ENCODE data around the gene PLCB2.

PLCB2 gene

DNA sequence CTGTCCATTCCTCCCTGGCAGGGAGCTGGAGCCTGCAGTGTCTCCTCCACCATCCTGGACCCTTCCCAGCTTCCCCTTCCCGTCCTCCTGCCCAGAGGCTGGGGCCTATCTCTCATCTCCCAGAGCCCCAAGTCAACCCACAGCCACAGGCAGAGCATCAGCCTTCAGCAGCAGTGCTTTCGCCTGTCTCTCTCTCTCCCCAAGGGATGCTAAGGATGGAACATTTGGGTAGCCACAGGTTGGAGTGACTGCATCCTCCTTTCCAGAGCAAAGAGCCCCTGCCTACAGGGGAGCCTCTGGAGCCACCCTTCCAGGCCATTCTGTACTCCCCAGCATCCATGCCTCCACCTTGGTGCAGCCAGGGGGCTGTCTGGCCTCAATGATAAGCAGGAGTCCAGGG lies 4.2 kb downstream of the PLCB2 start:
- DNase-seq: no peak

- no peak for DNase-seq
These were observed 4.8 kb downstream of the PLCB2 start for GRCh38 chr15:40302981-40303380.

DNA sequence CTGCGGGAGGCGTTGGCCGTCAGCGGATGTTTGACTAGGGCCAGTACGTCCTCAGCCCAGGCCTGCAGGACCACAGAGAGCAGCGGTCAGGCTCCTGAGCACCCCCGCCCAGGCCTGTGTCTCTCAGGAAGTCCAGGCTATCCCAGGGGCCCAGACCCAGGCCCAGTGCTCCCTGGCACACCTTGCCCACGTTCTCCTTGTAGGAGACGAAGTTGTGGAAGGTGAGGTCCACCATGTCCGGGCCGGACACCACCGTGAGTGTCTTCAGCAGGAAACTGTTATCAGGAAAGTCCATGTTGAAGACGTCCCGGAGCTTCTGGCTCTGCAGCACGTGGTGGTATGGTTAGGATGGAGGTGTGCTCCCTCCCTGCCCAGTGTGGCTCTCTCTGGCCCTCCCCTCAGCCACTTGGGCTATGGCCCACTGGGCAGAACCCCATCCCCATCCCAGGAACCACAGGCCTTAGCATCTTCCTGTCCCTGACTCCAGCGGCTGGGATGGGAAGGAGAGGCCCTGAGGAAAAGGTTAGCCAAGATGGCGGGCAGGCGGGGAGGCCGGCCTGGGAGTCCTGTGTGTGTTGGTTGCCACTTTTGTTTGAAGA lies 5.3 kb downstream of the PLCB2 start:
- no peak for DNase-seq

- DNase-seq: no peak
These were observed 6.1 kb downstream of the PLCB2 start for GRCh38 chr15:40301467-40302179.

- no peak for DNase-seq
These were observed 7.0 kb downstream of the PLCB2 start for GRCh38 chr15:40300771-40301170.

DNA sequence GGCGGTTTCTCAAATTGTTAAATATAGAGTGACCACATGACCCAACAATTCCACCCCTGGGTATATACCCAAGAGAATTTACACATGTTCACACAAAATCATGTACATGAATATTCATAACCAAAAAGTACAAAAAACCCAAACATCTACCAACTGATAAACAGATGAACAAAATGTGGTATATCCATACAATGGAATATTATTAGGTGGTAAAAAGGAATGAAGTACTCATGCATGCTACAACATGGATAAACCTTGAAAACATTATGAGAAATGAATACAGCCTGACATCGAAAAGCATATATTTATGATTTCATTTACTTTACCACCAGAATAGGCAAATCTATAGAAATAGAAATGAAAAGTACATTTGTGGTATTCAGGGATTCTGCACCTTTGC lies 7.4 kb downstream of the PLCB2 start:
- DNase-seq: no peak

- no peak for DNase-seq
These were observed 9.4 kb downstream of the PLCB2 start for GRCh38 chr15:40298216-40298935.

DNA sequence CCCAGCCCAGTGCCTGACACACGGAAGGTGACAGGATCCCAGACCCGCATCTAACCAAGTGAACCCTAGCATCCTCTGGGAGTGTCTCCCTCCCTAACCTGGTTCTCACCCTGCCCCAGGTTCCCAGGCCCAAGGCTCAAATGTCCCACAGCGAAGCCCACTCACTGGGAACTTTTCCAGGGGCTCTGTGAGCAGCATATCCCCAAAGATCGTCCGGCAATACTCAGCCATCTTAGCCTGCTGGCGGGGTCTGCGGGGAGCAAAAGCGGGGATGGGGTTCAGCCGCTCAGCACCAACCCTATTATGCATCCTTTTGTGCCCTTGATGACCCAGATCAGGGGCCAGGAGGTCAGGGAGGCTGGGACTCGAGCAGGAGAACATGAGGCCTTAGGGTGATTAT lies 10.4 kb downstream of the PLCB2 start:
- no peak for DNase-seq

DNA sequence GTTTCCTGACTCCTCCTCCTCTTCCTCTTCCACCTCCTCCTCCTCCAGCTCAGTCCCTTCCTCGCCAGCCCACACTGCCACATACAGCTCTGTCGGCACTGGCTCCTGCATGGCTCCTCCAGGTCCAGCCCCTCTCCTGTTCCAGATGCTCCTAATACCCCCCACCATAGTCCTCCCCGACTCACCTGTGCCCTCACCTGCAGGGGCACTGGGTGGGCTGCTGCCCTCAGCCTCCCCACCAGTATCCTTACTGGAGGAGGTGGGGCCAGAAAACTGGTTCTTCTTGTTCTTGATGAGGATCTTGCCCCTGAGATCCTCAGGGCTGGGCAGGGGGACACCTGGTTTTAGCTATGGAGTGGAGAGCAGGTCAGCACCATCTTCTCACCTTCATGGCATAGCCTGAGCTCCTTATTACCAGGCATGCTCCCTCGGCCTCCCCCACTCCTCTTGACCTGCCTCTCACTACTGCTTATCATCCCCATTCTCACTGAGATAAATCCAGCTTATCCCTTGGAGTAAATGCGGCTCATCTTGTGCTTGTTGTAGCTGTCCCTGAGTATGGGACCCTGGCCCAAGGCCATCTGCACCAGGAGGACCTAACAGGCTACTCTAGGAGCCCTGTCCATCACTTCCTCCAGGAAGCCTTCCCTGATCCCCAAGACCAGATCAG lies 11.0 kb downstream of the PLCB2 start:
- DNase-seq: no peak

GRCh38 chr15:40295877-40296560 lies 11.7 kb downstream of the PLCB2 start:
- no peak for DNase-seq

- DNase-seq: no peak
These were observed 12.4 kb downstream of the PLCB2 start for GRCh38 chr15:40295297-40295696.

DNA sequence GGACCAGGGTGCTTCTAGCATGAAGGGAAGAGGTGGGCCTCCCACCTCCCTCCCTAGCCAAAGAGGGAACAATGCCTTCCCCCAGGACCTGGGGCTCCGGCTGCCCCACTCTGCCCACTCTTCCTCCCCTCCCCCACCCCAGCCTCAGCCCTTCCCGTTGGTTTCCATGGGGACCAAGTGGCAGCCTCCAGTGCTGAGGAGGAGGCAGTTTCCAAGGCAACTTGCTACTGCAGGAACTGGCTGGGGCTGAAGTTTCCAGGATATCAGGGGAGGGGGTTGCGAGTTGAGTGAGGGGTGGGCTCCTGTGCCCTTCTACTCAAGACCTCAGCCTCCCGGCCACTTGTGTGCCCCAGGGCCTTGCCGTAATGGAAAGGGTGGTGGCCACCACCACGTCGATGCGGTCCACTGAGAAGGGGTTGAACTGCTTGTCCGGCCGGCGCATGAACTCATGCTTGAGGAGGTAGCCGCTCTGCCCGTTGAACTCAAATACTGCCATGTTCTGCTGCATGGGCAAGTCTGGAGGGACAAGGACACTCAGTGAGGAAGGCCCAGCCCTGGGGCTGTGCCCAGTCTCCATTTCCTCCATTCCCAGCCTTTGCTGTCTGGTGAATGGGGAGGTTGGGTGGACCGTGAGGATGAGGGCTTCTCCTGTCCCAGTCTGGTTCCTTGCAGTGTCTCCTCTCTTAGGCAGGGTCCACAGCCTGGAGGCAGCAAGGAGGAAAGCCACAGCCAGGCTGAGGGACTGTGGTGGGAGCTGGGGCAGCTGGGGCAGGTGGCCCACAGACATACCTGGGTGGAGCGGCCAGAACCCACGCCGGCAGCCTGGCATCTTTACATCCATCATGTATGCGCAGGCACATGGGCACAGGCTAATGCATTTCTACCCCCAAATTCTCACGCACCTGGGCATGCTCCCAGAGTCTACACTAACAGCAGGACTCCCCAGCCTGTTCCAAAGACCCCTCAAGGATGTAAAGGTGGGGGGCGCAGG lies 13.5 kb downstream of the PLCB2 start:
- DNase-seq: no peak

GRCh38 chr15:40293006-40293405 lies 14.7 kb downstream of the PLCB2 start:
- DNase-seq: no peak

DNA sequence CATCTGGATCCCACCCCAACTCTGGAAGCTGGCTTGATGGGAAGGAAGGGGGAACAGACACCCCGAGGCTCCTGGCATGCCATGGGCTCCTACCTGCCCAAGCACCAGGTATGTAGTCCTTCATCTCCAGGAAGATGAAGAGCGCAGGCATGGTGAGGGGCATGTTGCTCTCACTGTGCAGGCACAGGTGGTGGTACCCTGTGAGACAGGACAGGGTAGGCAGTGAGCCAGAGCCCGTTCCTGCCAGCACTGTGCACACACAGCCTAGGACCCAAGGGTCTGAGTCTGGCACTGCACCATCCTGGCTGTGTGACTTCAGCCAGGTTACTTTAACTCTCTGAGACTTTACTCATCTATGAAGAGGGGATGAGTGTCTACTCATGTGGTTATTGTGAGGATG lies 15.5 kb downstream of the PLCB2 start:
- DNase-seq: no peak

DNA sequence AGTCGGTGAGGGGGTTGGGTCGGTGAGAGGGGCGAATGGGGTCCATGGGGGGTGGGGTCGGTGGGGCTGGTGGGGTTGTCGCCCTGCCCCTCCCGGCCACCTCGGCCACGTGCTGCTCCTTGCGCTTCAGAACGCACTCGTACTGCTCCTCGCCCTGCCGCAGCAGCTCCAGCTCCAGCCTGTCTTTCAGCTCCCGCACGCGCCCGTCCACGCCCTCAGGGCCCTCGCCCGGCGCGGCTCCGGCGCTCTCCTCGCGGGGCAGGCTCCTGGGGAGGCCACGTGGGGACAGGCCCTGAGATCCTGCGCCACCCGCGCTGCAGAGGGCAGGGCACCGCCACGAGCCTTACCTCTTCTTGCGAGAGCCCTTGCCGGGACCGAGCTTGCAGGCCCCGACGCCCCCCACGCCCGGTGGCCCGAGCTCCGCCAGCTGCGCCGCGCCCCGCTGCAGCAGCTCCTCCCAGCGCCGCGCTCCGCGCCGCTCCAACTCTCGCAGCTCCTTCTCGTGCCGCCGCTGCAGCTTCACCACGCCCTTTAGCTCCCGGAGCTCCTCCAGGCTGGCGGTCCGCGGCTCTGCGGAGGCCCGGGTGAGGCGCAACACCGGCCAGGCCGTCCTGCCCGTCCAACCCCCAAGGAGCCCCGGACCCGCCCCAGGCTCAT lies 16.7 kb downstream of the PLCB2 start:
- DNase-seq: peak; percentile 69

GRCh38 chr15:40290545-40290917 lies 17.2 kb downstream of the PLCB2 start:
- no peak for DNase-seq

DNA sequence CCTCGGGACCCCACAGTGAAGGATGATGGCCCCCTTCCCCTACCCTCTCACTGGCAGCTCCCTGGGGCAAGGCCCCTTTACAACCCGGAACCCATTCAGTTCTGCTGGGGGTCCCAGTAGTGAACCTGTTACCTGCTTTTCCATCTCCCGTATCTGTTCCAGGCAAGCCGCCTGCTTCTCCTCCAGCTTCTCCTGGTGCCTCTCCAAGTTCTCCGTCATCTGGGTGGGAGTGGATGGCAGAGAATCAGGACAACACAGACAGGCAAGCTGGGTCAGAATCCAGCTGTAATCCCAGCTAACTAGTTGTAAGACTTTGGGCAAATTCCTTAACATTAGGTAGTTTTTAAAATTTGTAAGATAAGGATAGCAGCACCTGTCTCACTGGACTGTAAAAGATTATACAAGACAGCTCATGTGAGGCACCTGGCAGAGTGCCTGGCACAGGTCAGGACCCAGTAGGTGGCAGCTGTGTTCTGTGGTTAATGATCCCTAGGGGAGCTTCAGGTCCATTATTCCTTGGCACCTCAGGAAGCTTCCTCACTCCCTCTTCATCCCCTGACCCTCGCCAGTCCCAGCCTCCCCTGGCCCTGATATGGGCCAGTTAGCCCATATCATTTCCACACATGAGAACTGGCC lies 18.5 kb downstream of the PLCB2 start:
- DNase-seq: no peak

GRCh38 chr15:40287968-40288367 lies 19.8 kb downstream of the PLCB2 start:
- no peak for DNase-seq

- DNase-seq: no peak
These were observed 20.2 kb downstream of the PLCB2 start for GRCh38 chr15:40287505-40287904.

GRCh38 chr15:40286794-40287193 lies 20.9 kb downstream of the PLCB2 start:
- no peak for DNase-seq

Measured in right kidney (tissue), 1 donor.